Activated CD4-positive, alpha-beta T cell treated with anti-CD3 and anti-CD28 coated beads, Interleukin-2, amount 10 ng/mL, durations not matched to agents 24 days and 14 days (primary cell): ENCODE measurements around the gene ADAM10. TPM values are rescaled to one million over a fixed set of nuclear protein-coding genes. Genes with fewer than 3 reads are reported as not detected.

Experiments
- DNase-seq: peaks from one replicate; pipeline ENCODE4 v3.0.0; 2022
- H3K27ac Mint-ChIP-seq: one replicate; pipeline ENCODE4 v1.8.0; 2022; ENCODE audit warnings: mild to moderate bottlenecking, mixed read lengths
- H3K27me3 Mint-ChIP-seq: one replicate; pipeline ENCODE4 v1.8.0; 2022; ENCODE audit warnings: mixed read lengths
- H3K36me3 Mint-ChIP-seq: one replicate; pipeline ENCODE4 v1.8.0; 2022; ENCODE audit warnings: low read depth, mild to moderate bottlenecking, mixed read lengths
- H3K4me1 Mint-ChIP-seq: one replicate; pipeline ENCODE4 v1.8.0; 2021; ENCODE audit warnings: mixed read lengths
- H3K4me3 Mint-ChIP-seq: one replicate; pipeline ENCODE4 v1.8.0; 2022; ENCODE audit warnings: mild to moderate bottlenecking, moderate library complexity, mixed read lengths
- H3K9me3 Mint-ChIP-seq: one replicate; pipeline ENCODE4 v1.8.0; 2021; ENCODE audit warnings: mixed read lengths
- intact Hi-C: fragments of 100-400 bp; cut with micrococcal nuclease; formaldehyde crosslinking; loops from one replicate; pipeline ENCODE4 v1.15.1; 2023
- total RNA-seq: library from RNA; stranded (reverse); gene quantifications from 2 replicates; pipeline ENCODE4 v1.2.3, GENCODE V29; 2022

ADAM10 gene
- total RNA-seq, 1 donor from 2014 or later = 103 TPM

DNA sequence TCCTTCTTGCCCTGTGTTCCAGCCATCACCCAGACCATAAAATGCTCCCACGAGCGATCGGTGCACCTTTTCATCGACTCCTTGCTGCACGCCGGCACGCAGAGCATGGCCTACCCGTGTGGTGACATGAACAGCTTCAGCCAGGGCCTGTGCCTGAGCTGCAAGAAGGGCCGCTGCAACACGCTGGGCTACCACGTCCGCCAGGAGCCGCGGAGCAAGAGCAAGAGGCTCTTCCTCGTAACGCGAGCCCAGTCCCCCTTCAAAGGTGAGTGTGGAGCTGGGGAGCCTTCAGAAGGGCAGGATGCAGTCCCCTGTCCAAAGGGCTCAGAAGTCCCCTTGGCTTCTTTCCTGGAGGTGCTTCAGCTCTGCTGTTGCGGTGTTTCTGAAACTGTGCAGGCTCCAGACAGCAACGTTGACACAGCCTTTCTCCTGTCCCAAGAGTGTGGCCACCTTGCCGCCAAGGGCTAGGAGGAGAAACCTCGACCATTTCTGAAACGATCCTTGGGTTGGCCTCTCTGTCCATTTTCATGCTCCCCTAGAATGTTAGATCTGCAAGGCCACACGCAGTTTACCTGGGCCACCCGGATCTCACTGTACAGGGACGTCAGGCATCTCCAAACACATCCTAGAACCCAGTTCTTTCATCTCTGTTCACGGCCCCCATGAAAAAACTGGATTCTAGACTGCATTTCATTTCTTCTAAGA, 201.0 kb downstream of the ADAM10 start:
- intact Hi-C loops = loop anchor here (5.0 kb wide), 1 partner anchor 76 kb away; no protein-coding TSS in a partner anchor
- H3K4me3 Mint-ChIP-seq = no peak overlapping the region
- peaks cover 63% of the 10 kb centered on the region for H3K4me1 Mint-ChIP-seq
- H3K9me3 Mint-ChIP-seq = peaks cover 10% of the 10 kb centered on the region
- no peak for DNase-seq
- H3K27me3 Mint-ChIP-seq = no peaks in the 10 kb centered on the region
- H3K36me3 Mint-ChIP-seq = peaks cover 14% of the 10 kb centered on the region
- H3K27ac Mint-ChIP-seq = no peak overlapping the region

DNA sequence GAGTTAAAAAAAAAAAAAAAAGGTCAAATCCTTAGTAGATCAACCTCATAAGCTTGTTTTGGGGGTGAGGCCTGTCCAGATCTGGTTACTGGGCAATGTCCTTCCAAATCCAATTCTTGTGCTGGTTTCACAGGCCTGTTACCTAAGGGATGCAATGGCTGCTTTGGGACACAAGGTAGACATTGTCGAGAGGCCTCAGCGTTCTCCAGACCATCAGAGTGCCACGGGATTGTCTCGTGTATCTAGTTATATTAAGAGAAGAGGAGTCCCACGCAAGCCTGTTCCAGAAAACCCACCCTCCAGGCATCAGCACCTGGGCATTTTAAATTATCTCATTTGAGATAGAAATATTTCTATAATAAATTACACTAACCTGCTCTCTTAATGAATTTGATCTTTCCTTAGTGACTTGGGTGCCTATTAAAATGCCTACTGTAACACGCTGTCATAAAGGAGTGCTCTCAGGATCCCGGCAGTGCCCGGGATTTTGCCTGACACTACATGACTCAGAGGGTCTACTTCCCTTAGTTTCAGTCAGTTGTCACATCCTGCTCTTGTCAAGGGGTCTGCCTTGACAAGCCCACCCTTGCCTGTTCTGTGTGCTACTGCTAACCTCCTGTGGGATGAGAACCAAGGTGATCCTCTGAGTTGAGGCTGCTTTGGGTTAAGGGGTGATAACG, 201.7 kb downstream of the ADAM10 start:
- H3K36me3 Mint-ChIP-seq = peaks cover 14% of the 10 kb centered on the region
- H3K4me3 Mint-ChIP-seq = no peak overlapping the region
- H3K4me1 Mint-ChIP-seq = peaks cover 62% of the 10 kb centered on the region
- H3K9me3 Mint-ChIP-seq = peaks cover 10% of the 10 kb centered on the region
- no peak for DNase-seq
- intact Hi-C loops = loop anchor here (5.0 kb wide), 1 partner anchor 75 kb away; no protein-coding TSS in a partner anchor
- peak overlapping the region; percentile 45 for H3K27ac Mint-ChIP-seq
- H3K27me3 Mint-ChIP-seq = no peaks in the 10 kb centered on the region

DNA sequence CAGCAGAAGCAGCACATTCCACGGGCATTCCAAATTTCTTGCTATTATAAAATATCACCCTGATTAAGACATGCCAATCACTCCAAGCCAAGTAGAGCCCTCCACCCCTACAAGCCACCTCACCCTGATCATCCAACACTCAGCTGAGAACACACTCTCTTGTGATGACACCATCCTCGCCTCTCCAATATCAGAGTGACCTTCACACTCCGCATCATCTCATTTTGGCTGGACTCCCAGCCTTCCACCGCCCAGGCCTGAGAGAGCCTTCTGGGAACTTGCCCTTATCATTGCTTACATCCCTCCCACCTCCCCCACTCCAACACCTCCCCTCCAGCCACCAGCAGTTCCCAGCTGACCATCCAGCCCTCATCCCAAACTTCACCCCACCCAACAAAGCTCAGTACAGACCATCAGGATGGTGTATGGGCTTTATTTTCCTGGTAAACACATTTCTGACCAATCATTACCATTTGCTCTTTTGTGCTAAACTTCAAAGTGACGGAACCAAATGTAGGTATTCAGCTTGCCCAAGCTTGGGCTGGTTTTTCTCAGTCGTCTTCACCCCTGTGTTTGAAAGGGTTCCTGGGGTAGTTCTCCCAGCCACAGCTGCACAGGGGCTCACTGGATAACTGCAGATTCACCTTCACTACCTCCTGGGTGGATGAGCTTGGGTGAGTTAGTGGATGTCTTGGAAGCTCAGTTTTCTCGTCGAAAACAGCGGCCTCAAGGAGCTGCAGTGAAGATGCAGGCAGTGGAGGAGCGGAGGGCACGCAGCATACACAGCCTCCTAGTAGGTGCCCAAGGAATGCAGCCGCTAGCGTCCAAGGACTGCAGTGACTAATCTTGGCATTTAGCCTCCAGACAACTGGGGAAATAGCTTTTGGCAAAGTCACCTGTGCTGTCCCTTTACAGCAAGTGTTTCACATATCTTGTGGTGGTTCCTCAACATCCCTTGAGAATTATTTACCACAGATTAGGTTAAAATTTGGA, 202.6 kb downstream of the ADAM10 start:
- Mint-ChIP-seq H3K27me3 (no peaks in the 10 kb centered on the region), H3K9me3 (peaks cover 10% of the 10 kb centered on the region), H3K4me3 (peak overlapping the region; percentile 25), H3K27ac (peak overlapping the region; percentile 97), H3K36me3 (peaks cover 14% of the 10 kb centered on the region), H3K4me1 (peaks cover 60% of the 10 kb centered on the region)
- intact Hi-C loops = loop anchor here (5.0 kb wide), 1 partner anchor 75 kb away; no protein-coding TSS in a partner anchor
- no peak for DNase-seq

DNA sequence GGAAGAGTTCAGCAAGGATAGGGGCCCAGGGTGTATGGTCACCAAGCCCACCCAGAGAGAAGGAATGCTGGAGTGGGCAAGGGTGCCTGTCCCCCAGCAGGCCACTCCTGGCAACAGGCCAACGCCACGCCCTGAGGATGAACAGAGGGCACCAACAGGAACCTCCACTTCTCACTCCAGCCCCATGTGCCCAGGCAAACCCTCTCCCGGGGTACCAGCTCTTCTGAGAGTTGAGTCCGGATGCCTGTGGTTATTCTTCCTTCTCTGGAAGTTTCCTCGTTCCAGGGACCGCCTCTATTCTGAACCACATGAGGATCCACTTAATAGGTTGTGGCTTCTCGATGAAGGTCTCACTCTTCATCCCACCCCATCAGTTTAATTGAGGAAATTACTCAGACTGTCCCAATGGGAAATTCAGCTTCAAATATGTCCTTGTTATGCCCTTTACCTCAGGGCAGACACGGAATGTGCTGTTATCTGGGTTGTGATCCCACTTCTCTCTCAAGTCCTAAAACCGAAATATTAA, 203.4 kb downstream of the ADAM10 start:
- Mint-ChIP-seq H3K27ac (peak overlapping the region; percentile 97), H3K4me3 (peak overlapping the region; percentile 25), H3K36me3 (peaks cover 12% of the 10 kb centered on the region), H3K4me1 (peaks cover 53% of the 10 kb centered on the region), H3K9me3 (peaks cover 10% of the 10 kb centered on the region), H3K27me3 (no peaks in the 10 kb centered on the region)
- DNase-seq = no peak
- intact Hi-C loops = loop anchor here (5.0 kb wide), 1 partner anchor 74 kb away; no protein-coding TSS in a partner anchor

DNA sequence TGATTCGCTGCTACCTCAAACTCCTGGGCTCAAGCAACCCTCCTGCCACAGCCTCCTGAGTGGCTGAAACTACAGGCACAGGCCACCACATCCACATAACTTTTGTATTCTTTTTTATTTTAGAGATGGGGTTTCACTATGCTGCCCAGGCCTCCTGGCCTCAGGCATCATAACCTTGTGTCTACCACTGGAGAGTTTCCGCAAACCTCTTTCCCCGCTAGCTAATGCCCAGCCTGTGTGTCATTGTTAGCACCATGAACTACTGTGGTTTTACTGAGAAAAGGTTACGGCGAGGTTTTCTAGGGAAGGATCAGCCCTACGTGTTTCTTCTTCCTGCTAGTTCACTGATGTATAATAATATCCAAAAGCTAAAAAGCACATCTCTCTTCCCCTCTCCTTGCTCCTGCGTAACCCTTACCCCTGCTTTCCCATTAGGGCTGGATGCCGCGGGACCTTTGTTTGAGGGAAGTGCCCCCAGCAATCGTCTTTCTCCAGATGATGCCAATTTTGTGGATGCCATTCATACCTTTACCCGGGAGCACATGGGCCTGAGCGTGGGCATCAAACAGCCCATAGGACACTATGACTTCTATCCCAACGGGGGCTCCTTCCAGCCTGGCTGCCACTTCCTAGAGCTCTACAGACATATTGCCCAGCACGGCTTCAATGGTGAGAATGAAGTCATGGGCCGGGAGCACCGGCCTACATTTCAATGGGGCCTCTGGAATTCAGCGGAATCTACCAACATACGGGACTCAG, 204.0 kb downstream of the ADAM10 start:
- Mint-ChIP-seq H3K27me3 (no peaks in the 10 kb centered on the region), H3K4me1 (peaks cover 49% of the 10 kb centered on the region), H3K36me3 (peaks cover 12% of the 10 kb centered on the region), H3K4me3 (peak overlapping the region; percentile 75), H3K9me3 (peaks cover 10% of the 10 kb centered on the region), H3K27ac (peak overlapping the region; percentile 97)
- peak; percentile 91 for DNase-seq
- intact Hi-C loops = loop anchor here (1.0 to 5.0 kb wide), 5 partner anchors 28 to 213 kb away; no protein-coding TSS in a partner anchor

DNA sequence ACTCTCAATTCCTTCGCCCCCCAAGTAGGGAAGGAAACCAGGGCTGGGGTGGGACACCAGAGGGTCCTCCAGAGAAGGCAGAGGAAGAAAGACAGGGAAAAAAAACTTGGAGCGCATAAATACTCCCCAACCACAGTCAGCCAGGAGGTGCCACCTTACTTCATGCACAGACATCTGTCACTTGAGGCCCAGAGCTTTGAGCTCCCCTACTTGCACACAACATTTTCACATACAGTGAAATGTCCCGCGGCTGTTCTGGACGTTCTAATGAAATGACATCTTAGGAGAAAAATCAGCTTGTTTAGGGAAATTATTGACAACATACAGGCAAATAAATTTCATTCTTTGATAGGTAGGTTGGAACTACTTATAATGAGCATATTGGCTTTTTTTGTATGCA, 204.8 kb downstream of the ADAM10 start:
- intact Hi-C loops = loop anchor here (1.0 to 5.0 kb wide), 5 partner anchors 27 to 212 kb away; no protein-coding TSS in a partner anchor
- no peak for DNase-seq
- Mint-ChIP-seq H3K4me1 (peaks cover 43% of the 10 kb centered on the region), H3K27me3 (no peaks in the 10 kb centered on the region), H3K36me3 (peaks cover 10% of the 10 kb centered on the region), H3K9me3 (peaks cover 10% of the 10 kb centered on the region), H3K4me3 (peak overlapping the region; percentile 21), H3K27ac (peak overlapping the region; percentile 97)

DNA sequence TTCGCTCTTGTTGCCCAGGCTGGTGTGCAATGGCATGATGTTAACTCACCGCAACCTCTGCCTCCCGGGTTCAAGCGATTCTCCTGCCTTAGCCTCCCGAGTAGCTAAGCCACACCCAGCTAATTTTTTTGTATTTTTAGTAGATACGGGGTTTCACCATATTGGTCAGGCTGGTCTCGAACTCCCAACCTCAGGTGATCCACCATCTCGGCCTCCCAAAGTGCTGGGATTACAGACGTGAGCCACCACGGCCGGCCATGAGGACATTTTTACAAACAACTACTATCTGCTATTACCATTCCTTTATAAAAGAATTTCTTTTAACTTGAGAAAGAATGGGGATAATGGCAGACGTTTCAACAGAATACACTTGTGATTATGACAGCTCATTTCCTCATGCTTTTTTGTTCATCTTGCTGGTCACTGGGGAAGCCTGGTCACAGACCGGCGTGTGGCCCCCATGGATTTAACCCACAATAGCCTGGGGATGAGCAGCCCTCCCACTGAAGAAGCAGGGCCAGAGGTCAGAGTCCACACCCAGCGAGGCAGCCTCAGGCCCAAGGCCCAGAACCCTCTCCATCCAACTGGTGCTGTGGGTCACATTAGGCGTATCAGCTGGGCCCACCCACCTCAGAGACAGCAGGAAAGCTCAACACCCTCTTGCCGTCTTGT, 205.7 kb downstream of the ADAM10 start:
- H3K9me3 Mint-ChIP-seq = peaks cover 10% of the 10 kb centered on the region
- H3K36me3 Mint-ChIP-seq = peaks cover 10% of the 10 kb centered on the region
- intact Hi-C loops = loop anchor here (2.0 kb wide), 1 partner anchor 211 kb away; no protein-coding TSS in a partner anchor
- no peak for DNase-seq
- H3K4me1 Mint-ChIP-seq = peaks cover 43% of the 10 kb centered on the region
- H3K27me3 Mint-ChIP-seq = no peaks in the 10 kb centered on the region
- peak overlapping the region; percentile 37 for H3K27ac Mint-ChIP-seq
- no peak overlapping the region for H3K4me3 Mint-ChIP-seq

DNA sequence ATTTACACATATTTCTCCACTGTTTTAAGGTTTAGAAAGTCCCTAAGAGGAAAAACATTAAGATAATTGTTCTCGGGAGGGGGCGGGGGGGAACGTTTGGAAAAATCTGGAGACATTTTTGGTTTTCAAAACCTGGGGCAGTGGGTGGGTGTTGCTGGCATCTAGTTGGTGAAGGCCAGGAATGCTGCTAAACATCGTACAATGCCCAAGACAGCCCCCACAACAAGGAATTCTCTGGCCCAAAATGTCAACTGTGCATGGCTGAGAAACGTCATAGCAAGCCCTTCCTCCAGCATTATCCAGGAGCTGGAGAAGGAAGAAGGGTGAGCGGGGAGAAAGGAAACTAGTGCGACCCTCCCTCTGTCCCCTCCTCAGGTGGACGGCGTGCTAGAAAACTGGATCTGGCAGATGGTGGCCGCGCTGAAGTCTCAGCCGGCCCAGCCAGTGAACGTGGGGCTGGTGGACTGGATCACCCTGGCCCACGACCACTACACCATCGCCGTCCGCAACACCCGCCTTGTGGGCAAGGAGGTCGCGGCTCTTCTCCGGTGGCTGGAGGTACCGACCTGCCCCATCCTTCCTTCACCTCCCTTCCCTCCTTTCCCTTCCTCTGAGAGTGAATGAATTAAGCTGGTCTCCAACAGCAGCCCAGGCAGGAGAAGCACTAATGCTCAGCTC, 208.0 kb downstream of the ADAM10 start:
- Mint-ChIP-seq H3K4me3 (no peak overlapping the region), H3K27ac (no peak overlapping the region), H3K27me3 (no peaks in the 10 kb centered on the region), H3K9me3 (peaks cover 4% of the 10 kb centered on the region), H3K4me1 (peaks cover 31% of the 10 kb centered on the region), H3K36me3 (peaks cover 7% of the 10 kb centered on the region)
- intact Hi-C loops = no loop called here
- no peak for DNase-seq

DNA sequence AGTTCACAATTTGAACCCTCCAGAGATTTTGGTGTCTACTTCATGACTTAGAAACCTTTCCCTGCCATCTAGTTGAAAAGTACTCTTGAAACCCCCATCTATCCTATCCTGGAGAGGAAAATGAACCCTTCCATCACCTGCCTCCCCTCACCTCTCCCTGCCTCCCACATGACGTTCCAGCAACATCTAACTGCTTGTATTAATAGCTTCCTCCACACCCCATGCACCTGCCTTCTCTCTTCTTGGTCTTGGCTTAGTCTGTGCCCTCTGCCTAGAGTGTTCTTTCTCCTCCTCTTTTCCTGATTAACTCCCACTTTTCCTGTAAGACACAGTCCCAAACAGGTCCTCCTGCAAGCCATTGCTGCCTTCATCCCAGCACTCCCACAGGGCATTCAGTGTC, 210.0 kb downstream of the ADAM10 start:
- Mint-ChIP-seq H3K4me3 (no peak overlapping the region), H3K27me3 (peaks cover 8% of the 10 kb centered on the region), H3K27ac (no peak overlapping the region), H3K9me3 (no peaks in the 10 kb centered on the region), H3K36me3 (peaks cover 3% of the 10 kb centered on the region), H3K4me1 (peaks cover 20% of the 10 kb centered on the region)
- no peak for DNase-seq
- intact Hi-C loops = no loop called here

DNA sequence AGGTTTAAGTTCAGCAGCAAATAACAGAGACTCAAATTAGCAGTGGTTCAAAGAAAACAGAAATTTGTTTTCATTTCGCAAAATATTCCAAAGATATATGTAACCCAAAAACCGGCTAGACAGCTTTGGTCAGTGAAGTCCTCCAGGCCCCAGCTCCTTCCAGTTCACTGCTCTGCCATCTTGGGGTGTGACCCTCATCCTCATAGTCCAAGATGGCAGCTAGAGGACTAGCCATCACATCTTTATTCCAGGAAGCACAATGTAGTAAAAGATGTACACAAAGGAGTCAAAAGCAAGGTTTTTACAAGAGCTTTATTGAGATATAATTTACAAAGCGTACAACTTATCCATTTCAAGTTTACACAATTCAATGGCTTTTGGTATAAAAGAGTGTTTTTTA, 210.6 kb downstream of the ADAM10 start:
- Mint-ChIP-seq H3K27ac (no peak overlapping the region), H3K9me3 (no peaks in the 10 kb centered on the region), H3K4me1 (peaks cover 21% of the 10 kb centered on the region), H3K27me3 (peaks cover 8% of the 10 kb centered on the region), H3K36me3 (peaks cover 3% of the 10 kb centered on the region), H3K4me3 (no peak overlapping the region)
- DNase-seq = no peak
- intact Hi-C loops = no loop called here
